HepG2 (cell line): ENCODE data around the gene LMNA. TPM values are rescaled to one million over a fixed set of nuclear protein-coding genes. Genes with fewer than 3 reads are reported as not detected.

Experiments
- AHDC1 ChIP-seq: sonication (generic); formaldehyde crosslinking; IDR thresholded peaks from 2 replicates; pipeline ENCODE4 v1.5.1; 2020; ENCODE audit warnings: mild to moderate bottlenecking, missing genetic modification reagents, borderline replicate concordance
- HNF4A ChIP-seq: sonication (generic); formaldehyde crosslinking; IDR thresholded peaks from 2 replicates; pipeline ENCODE4 v1.4.0; 2020; ENCODE audit warnings: missing genetic modification reagents
- IKZF5 ChIP-seq: IDR thresholded peaks from 2 replicates; pipeline ENCODE4 v1.6.1; 2018; ENCODE audit warnings: missing genetic modification reagents, mild to moderate bottlenecking, missing compliant biosample characterization
- POLR2A ChIP-seq, 2 experiments: IDR thresholded peaks; 2 replicates each; pipeline ENCODE4 v1.6.1; 2011; ENCODE audit warnings: low read depth in 2 of 2, low read length in 2 of 2, mild to moderate bottlenecking in 1 of 2, moderate library complexity in 1 of 2; ENCODE audit not compliant: insufficient read depth in 1 of 2
- PRDM10 ChIP-seq: sonication (generic); formaldehyde crosslinking; IDR thresholded peaks from 2 replicates; pipeline ENCODE4 v1.4.0; 2020; ENCODE audit warnings: low read depth, missing genetic modification reagents
- REST ChIP-seq, 2 experiments: IDR thresholded peaks; 2 replicates each; pipeline ENCODE4 v1.6.1; 2011 to 2012; ENCODE audit warnings: low read length in 2 of 2, borderline replicate concordance in 1 of 2, low read depth in 1 of 2, mild to moderate bottlenecking in 1 of 2, moderate library complexity in 1 of 2
- TARDBP ChIP-seq: sonication (generic); formaldehyde crosslinking; IDR thresholded peaks from 2 replicates; pipeline ENCODE4 v1.8.0; 2022; ENCODE audit warnings: mild to moderate bottlenecking, missing genetic modification reagents
- ZFP36L2 ChIP-seq: sonication (generic); formaldehyde crosslinking; IDR thresholded peaks from 2 replicates; pipeline ENCODE4 v1.4.0; 2020; ENCODE audit warnings: missing genetic modification reagents
- ZNF280D ChIP-seq: sonication (generic); formaldehyde crosslinking; IDR thresholded peaks from 2 replicates; pipeline ENCODE4 v1.5.1; 2020; ENCODE audit warnings: mild to moderate bottlenecking, missing genetic modification reagents
- ZNF326 ChIP-seq: sonication (generic); formaldehyde crosslinking; IDR thresholded peaks from 2 replicates; pipeline ENCODE4 v1.4.0; 2020; ENCODE audit warnings: missing genetic modification reagents, borderline replicate concordance
- ZNF766 ChIP-seq: sonication (generic); formaldehyde crosslinking; IDR thresholded peaks from 2 replicates; pipeline ENCODE4 v1.5.0; 2020; ENCODE audit warnings: missing genetic modification reagents, borderline replicate concordance
- polyA plus RNA-seq, 8 experiments: library from polyadenylated mRNA; depleted of rRNA in 3 of 8; stranded (reverse) in 7 of 8; unstranded in 1 of 8; fragments of >200 nt; fragmentation: Illumina TruSeq in 4 of 8; extraction: Trizol in 4 of 8; gene quantifications; 2 replicates each; pipeline versions ENCODE4 v1.2.1 to v1.2.3, GENCODE V29; 2011 to 2016; ENCODE audit warnings: low read depth in 4 of 8, missing spikeins in 1 of 8, mixed read lengths in 1 of 8; ENCODE audit not compliant: insufficient read depth in 1 of 8
- total RNA-seq, 5 experiments: library from RNA; depleted of rRNA; stranded (reverse); fragments of >200 nt; fragmentation: Illumina TruSeq; extraction: Trizol; gene quantifications; 2 replicates each; pipeline ENCODE4 v1.2.3, GENCODE V29; 2016; ENCODE audit warnings: low read depth in 1 of 5

Gene LMNA
- total and polyA plus RNA-seq, 2 of the 13 experiments (the other 11 are each of a cell fraction or from before 2014, with no cell fraction given): 107 to 225 TPM

GRCh38 chr1:156114919-156115513 lies 505 bp downstream of the LMNA start (continued):
- TF ChIP-seq AHDC1 (CRISPR knock-in tag): no peak
- TF ChIP-seq ZNF280D (CRISPR knock-in tag): no peak; the same call in 1 of the 2 replicates
- TF ChIP-seq HNF4A (CRISPR knock-in tag): no peak
- TF ChIP-seq PRDM10 (CRISPR knock-in tag): no peak
- TF ChIP-seq ZNF766 (CRISPR knock-in tag): no peak
- TF ChIP-seq REST (IDR thresholded peaks at IDR 0.05; ENCODE audit: borderline replicate concordance in 1 of 2, low read depth in 1 of 2, low read length in 2 of 2): no peak
- TF ChIP-seq TARDBP (CRISPR knock-in tag): 0 out of 2 replicates have a peak, but pooled peaks have one; percentile 9
- TF ChIP-seq POLR2A (IDR thresholded peaks at IDR 0.05; ENCODE audit: insufficient read depth in 1 of 2, low read depth in 2 of 2, low read length in 2 of 2): no peak
- TF ChIP-seq ZFP36L2: no peak
- no peak for TF ChIP-seq ZNF326
- no peak; the same call in 1 of the 2 replicates for TF ChIP-seq IKZF5 (CRISPR knock-in tag)
